Keratinocyte (primary cell): Measurements from ENCODE around the gene GUCY1A1. TPM values are rescaled to one million over a fixed set of nuclear protein-coding genes. Genes with fewer than 3 reads are reported as not detected.

Experiments used
- DNase-seq: peaks from one replicate; pipeline ENCODE4 v3.0.0-alpha.2; 2011; ENCODE audit warnings: low read depth, missing footprints, low spot score
- FAIRE-seq: peaks from 2 replicates; lab custom pipeline; 2011; peaks lifted over from hg19 to GRCh38; lab: Jason Lieb, UNC
- H2AFZ ChIP-seq: 2 replicates; pipeline ENCODE4 v1.6.0; 2012; ENCODE audit warnings: low read length, control low read depth, inconsistent platforms; ENCODE audit not compliant: control insufficient read depth
- H3K27ac ChIP-seq: 2 replicates; pipeline ENCODE4 v1.5.1; 2011; ENCODE audit warnings: low read length; ENCODE audit not compliant: control insufficient read depth, insufficient read depth
- H3K27me3 ChIP-seq: 3 replicates; pipeline ENCODE4 v1.6.0; 2011; ENCODE audit warnings: low read length; ENCODE audit not compliant: control insufficient read depth, insufficient read depth; ENCODE audit errors: extremely low read depth
- H3K36me3 ChIP-seq, 2 experiments: 2 replicates in 1 of 2; 3 replicates in 1 of 2; pipeline ENCODE4 v1.5.1; 2011; ENCODE audit warnings: low read length in 2 of 2, mild to moderate bottlenecking in 1 of 2; ENCODE audit not compliant: control insufficient read depth in 2 of 2, insufficient read depth in 2 of 2; ENCODE audit errors: extremely low read depth in 1 of 2
- H3K4me1 ChIP-seq: 3 replicates; pipeline ENCODE4 v1.5.1; 2011; ENCODE audit warnings: low read length; ENCODE audit not compliant: control insufficient read depth, insufficient read depth; ENCODE audit errors: extremely low read depth
- H3K4me2 ChIP-seq: 3 replicates; pipeline ENCODE4 v1.6.0; 2011; ENCODE audit warnings: low read depth, low read length; ENCODE audit not compliant: control insufficient read depth, insufficient read depth; ENCODE audit errors: extremely low read depth
- H3K4me3 ChIP-seq, 3 experiments: fragments of 200-600 bp in 1 of 3; sonication (generic) in 1 of 3; 2 replicates in 2 of 3; 3 replicates in 1 of 3; pipeline ENCODE4 v1.5.1; 2011 to 2016; ENCODE audit warnings: low read length in 3 of 3, mild to moderate bottlenecking in 3 of 3, control low read depth in 2 of 3, inconsistent platforms in 1 of 3, low read depth in 1 of 3, mixed read lengths in 1 of 3, mixed run types in 1 of 3, moderate library complexity in 1 of 3; ENCODE audit not compliant: control insufficient read depth in 2 of 3, insufficient read depth in 2 of 3; ENCODE audit errors: extremely low read depth in 1 of 3
- H3K79me2 ChIP-seq: 2 replicates; pipeline ENCODE4 v1.6.0; 2012; ENCODE audit warnings: low read length; ENCODE audit not compliant: control insufficient read depth, insufficient read depth
- H3K9ac ChIP-seq: 3 replicates; pipeline ENCODE4 v1.6.0; 2011; ENCODE audit warnings: low read length; ENCODE audit not compliant: control insufficient read depth, insufficient read depth; ENCODE audit errors: extremely low read depth
- H3K9me1 ChIP-seq: 3 replicates; pipeline ENCODE4 v1.6.0; 2011; ENCODE audit warnings: low read length; ENCODE audit not compliant: control insufficient read depth, insufficient read depth; ENCODE audit errors: extremely low read depth
- H3K9me3 ChIP-seq: 2 replicates; pipeline ENCODE4 v1.5.1; 2012; ENCODE audit warnings: low read depth, low read length; ENCODE audit not compliant: control insufficient read depth
- H4K20me1 ChIP-seq: 3 replicates; pipeline ENCODE4 v1.6.0; 2011; ENCODE audit warnings: low read length; ENCODE audit not compliant: control insufficient read depth, insufficient read depth; ENCODE audit errors: extremely low read depth
- EZH2 ChIP-seq: IDR thresholded peaks from one replicate; pipeline ENCODE4 v1.6.1; 2012; ENCODE audit warnings: inconsistent platforms, mild to moderate bottlenecking, low read length, moderate library complexity
- dilution Hi-C: fragments of 300-500 bp; cut with MboI; formaldehyde crosslinking; loops from one replicate; pipeline ENCODE4 v1.7.0; 2020; ENCODE audit warnings: low sequenced_read_pairs; ENCODE audit not compliant: extremely low pct_ligation_motif_present
- polyA plus RNA-seq, 5 experiments: library from polyadenylated mRNA; depleted of rRNA in 3 of 5; stranded (reverse) in 3 of 5; stranded (forward) in 1 of 5; unstranded in 1 of 5; fragments of >200 nt; gene quantifications; 1 replicate in 1 of 5; 2 replicates in 3 of 5; 3 replicates in 1 of 5; pipeline versions ENCODE4 v1.2.1 to v1.2.3, GENCODE V29; 2011 to 2012; ENCODE audit warnings: missing spikeins in 2 of 5, low read depth in 1 of 5, low replicate concordance in 1 of 5
- TF ChIP-seq, protein P1 (sequence below), 3 experiments: IDR thresholded peaks in 1 of 3; conservative IDR thresholded peaks in 1 of 3; optimal IDR thresholded peaks in 1 of 3; 2 replicates in 2 of 3; 3 replicates in 1 of 3; pipeline versions ENCODE3 to v1.5.1; 2011; ENCODE audit warnings: low read length in 3 of 3, mild to moderate bottlenecking in 3 of 3, moderate library complexity in 2 of 3, control low read depth in 1 of 3, inconsistent platforms in 1 of 3; ENCODE audit not compliant: insufficient read depth in 2 of 3; ENCODE audit errors: extremely low read depth in 1 of 3

GUCY1A1 gene
- polyA plus RNA-seq, 1 donor (not counting 4 experiments of a cell fraction or from before 2014, with no cell fraction given): 0.05 TPM

DNA sequence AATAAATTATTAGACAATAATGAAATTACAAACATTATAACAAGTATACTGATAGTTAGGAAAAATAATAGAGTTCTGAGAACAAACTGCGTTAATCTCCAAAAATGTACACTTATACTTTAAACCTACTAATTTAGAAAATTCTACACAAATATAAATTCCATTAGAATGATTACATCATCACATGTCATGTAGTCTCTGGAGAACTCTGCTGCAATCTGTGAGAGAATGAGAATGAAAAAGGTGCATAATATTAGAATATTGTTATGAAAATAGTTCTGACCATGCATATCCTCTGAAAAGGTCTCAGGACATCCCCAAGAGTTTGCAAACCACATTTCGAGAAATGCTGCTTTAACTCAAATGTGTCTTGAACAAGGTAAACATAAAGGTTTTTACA lies 11.4 kb downstream of the GUCY1A1 start:
- H3K9ac ChIP-seq: no peak overlapping the region
- H3K4me3 ChIP-seq: no peak overlapping the region
- H3K27ac ChIP-seq: no peak overlapping the region
- TF ChIP-seq EZH2: no peak
- TF ChIP-seq, protein P1, sequence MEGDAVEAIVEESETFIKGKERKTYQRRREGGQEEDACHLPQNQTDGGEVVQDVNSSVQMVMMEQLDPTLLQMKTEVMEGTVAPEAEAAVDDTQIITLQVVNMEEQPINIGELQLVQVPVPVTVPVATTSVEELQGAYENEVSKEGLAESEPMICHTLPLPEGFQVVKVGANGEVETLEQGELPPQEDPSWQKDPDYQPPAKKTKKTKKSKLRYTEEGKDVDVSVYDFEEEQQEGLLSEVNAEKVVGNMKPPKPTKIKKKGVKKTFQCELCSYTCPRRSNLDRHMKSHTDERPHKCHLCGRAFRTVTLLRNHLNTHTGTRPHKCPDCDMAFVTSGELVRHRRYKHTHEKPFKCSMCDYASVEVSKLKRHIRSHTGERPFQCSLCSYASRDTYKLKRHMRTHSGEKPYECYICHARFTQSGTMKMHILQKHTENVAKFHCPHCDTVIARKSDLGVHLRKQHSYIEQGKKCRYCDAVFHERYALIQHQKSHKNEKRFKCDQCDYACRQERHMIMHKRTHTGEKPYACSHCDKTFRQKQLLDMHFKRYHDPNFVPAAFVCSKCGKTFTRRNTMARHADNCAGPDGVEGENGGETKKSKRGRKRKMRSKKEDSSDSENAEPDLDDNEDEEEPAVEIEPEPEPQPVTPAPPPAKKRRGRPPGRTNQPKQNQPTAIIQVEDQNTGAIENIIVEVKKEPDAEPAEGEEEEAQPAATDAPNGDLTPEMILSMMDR (optimal IDR thresholded peaks at IDR 0.05 in 1 of 3, IDR thresholded peaks at IDR 0.05 in 1 of 3, conservative IDR thresholded peaks at IDR 0.05 in 1 of 3; ENCODE audit: extremely low read depth in 1 of 3, insufficient read depth in 2 of 3, low read length in 3 of 3): no peak
- no peak for FAIRE-seq
- H3K9me3 ChIP-seq: no peaks in the 10 kb centered on the region
- H2AFZ ChIP-seq: no peak overlapping the region
- H3K4me1 ChIP-seq: no peaks in the 10 kb centered on the region
- no peaks in the 10 kb centered on the region for H3K27me3 ChIP-seq
- H3K4me2 ChIP-seq: no peak overlapping the region
- no peaks in the 10 kb centered on the region for H3K9me1 ChIP-seq
- no peak for DNase-seq
- H3K79me2 ChIP-seq: no peaks in the 10 kb centered on the region
- dilution Hi-C loops: no loop called here
- no peaks in the 10 kb centered on the region for H3K36me3 ChIP-seq
- H4K20me1 ChIP-seq: no peaks in the 10 kb centered on the region

DNA sequence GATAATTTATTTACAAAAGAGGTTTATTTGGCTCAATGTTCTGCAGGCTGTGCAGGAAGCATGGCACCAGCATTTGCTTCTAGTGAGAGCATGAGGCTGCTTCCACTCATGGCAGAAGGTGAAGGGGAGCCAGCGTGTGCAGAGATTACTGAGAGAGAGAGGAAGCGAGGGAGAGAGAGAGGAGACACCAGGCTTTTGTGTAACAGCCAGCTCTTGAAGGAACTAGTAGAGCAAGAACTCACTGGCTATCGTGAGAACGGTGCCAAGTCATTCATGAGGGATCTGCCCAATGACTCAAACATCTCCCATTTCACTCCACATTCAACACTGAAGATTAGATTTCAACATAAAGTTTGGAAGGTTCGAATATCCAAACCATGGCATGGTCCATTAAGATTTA lies 12.7 kb downstream of the GUCY1A1 start:
- Histone ChIP-seq H3K27ac (no peak overlapping the region), H3K36me3 (no peaks in the 10 kb centered on the region), H3K4me3 (no peak overlapping the region), H3K9me3 (no peaks in the 10 kb centered on the region), H3K9ac (no peak overlapping the region), H3K9me1 (no peaks in the 10 kb centered on the region), H3K27me3 (no peaks in the 10 kb centered on the region), H3K79me2 (no peaks in the 10 kb centered on the region), H3K4me1 (no peaks in the 10 kb centered on the region), H2AFZ (no peak overlapping the region), H3K4me2 (no peak overlapping the region), H4K20me1 (no peaks in the 10 kb centered on the region)
- FAIRE-seq: no peak
- DNase-seq: no peak
- no peak for TF ChIP-seq EZH2
- TF ChIP-seq, protein P1 (optimal IDR thresholded peaks at IDR 0.05 in 1 of 3, IDR thresholded peaks at IDR 0.05 in 1 of 3, conservative IDR thresholded peaks at IDR 0.05 in 1 of 3; ENCODE audit: extremely low read depth in 1 of 3, insufficient read depth in 2 of 3, low read length in 3 of 3): no peak
- dilution Hi-C loops: no loop called here
